ENCODE measurements around the gene RALA. TPM values are rescaled to one million over a fixed set of nuclear protein-coding genes. Genes with fewer than 3 reads are reported as not detected.

The RALA gene
- total and polyA plus RNA-seq, 2 experiments from 2014 or later, result 43.5 to 231 TPM

DNA sequence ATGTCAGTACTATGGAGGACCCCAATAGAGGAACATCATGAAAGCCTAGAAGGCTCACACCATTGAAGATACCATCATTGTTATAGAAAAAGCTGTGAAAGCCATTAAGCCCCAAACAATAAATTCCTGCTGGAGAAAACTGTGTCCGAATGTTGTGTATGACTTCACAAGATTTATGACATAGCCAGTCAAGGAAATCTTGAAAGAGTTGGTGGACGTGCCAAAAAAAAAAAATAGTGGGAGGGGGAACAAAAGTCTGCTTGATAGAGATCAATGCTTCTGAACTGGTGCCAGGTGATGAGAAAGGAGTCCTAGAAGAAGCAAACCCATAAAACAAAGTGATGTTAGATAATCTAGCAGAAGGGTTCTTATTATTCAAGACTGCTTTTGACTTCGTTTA, 41.2 kb downstream of the RALA start:
- H3K79me2 ChIP-seq (replicated peaks; ENCODE audit: insufficient read depth), result peaks cover 66% of the 10 kb centered on the region

More for the DNA sequence above, 41.2 kb downstream of the RALA start:
- Histone ChIP-seq H4K20me1 (replicated peaks; ENCODE audit: insufficient read depth) (peaks cover 8% of the 10 kb centered on the region; the same call in 1 of the 2 replicates), H3K9me2 (ENCODE audit: insufficient read depth) (no peaks in the 10 kb centered on the region), H3F3A (replicated peaks; ENCODE audit: low read depth) (no peaks in the 10 kb centered on the region), H3K4me1 (ENCODE audit: insufficient read depth) (peaks cover 35% of the 10 kb centered on the region), H3K27me3 (ENCODE audit: insufficient read depth) (no peaks in the 10 kb centered on the region), H3K4me3 (no peak overlapping the region), H2AFZ (no peak overlapping the region), H3K27ac (ENCODE audit: low read depth) (no peak overlapping the region), H3K36me3 (ENCODE audit: insufficient read depth) (peaks cover 14% of the 10 kb centered on the region), H3K4me2 (no peak overlapping the region)
- peaks cover 34% of the 10 kb centered on the region for H3K36me3 Mint-ChIP-seq (ENCODE audit: low read depth)
- no peak for ATAC-seq
- no peak for TF ChIP-seq ZNF114 (CRISPR knock-in tag; IDR thresholded peaks at IDR 0.05)
- TF ChIP-seq, protein P1, sequence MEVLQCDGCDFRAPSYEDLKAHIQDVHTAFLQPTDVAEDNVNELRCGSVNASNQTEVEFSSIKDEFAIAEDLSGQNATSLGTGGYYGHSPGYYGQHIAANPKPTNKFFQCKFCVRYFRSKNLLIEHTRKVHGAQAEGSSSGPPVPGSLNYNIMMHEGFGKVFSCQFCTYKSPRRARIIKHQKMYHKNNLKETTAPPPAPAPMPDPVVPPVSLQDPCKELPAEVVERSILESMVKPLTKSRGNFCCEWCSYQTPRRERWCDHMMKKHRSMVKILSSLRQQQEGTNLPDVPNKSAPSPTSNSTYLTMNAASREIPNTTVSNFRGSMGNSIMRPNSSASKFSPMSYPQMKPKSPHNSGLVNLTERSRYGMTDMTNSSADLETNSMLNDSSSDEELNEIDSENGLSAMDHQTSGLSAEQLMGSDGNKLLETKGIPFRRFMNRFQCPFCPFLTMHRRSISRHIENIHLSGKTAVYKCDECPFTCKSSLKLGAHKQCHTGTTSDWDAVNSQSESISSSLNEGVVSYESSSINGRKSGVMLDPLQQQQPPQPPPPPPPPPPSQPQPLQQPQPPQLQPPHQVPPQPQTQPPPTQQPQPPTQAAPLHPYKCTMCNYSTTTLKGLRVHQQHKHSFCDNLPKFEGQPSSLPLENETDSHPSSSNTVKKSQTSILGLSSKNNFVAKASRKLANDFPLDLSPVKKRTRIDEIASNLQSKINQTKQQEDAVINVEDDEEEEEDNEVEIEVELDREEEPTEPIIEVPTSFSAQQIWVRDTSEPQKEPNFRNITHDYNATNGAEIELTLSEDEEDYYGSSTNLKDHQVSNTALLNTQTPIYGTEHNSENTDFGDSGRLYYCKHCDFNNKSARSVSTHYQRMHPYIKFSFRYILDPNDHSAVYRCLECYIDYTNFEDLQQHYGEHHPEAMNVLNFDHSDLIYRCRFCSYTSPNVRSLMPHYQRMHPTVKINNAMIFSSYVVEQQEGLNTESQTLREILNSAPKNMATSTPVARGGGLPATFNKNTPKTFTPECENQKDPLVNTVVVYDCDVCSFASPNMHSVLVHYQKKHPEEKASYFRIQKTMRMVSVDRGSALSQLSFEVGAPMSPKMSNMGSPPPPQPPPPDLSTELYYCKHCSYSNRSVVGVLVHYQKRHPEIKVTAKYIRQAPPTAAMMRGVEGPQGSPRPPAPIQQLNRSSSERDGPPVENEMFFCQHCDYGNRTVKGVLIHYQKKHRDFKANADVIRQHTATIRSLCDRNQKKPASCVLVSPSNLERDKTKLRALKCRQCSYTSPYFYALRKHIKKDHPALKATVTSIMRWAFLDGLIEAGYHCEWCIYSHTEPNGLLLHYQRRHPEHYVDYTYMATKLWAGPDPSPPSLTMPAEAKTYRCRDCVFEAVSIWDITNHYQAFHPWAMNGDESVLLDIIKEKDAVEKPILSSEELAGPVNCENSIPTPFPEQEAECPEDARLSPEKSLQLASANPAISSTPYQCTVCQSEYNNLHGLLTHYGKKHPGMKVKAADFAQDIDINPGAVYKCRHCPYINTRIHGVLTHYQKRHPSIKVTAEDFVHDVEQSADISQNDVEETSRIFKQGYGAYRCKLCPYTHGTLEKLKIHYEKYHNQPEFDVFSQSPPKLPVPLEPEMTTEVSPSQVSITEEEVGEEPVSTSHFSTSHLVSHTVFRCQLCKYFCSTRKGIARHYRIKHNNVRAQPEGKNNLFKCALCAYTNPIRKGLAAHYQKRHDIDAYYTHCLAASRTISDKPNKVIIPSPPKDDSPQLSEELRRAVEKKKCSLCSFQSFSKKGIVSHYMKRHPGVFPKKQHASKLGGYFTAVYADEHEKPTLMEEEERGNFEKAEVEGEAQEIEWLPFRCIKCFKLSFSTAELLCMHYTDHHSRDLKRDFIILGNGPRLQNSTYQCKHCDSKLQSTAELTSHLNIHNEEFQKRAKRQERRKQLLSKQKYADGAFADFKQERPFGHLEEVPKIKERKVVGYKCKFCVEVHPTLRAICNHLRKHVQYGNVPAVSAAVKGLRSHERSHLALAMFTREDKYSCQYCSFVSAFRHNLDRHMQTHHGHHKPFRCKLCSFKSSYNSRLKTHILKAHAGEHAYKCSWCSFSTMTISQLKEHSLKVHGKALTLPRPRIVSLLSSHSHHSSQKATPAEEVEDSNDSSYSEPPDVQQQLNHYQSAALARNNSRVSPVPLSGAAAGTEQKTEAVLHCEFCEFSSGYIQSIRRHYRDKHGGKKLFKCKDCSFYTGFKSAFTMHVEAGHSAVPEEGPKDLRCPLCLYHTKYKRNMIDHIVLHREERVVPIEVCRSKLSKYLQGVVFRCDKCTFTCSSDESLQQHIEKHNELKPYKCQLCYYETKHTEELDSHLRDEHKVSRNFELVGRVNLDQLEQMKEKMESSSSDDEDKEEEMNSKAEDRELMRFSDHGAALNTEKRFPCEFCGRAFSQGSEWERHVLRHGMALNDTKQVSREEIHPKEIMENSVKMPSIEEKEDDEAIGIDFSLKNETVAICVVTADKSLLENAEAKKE (CRISPR knock-in tag; IDR thresholded peaks at IDR 0.05), result no peak
- TF ChIP-seq POLR2AphosphoS5 (IDR thresholded peaks at IDR 0.05; ENCODE audit: low read depth), result no peak
- no peak for TF ChIP-seq ZNF331 (CRISPR knock-in tag; IDR thresholded peaks at IDR 0.05; ENCODE audit: low read depth)
- TF ChIP-seq, protein P2, sequence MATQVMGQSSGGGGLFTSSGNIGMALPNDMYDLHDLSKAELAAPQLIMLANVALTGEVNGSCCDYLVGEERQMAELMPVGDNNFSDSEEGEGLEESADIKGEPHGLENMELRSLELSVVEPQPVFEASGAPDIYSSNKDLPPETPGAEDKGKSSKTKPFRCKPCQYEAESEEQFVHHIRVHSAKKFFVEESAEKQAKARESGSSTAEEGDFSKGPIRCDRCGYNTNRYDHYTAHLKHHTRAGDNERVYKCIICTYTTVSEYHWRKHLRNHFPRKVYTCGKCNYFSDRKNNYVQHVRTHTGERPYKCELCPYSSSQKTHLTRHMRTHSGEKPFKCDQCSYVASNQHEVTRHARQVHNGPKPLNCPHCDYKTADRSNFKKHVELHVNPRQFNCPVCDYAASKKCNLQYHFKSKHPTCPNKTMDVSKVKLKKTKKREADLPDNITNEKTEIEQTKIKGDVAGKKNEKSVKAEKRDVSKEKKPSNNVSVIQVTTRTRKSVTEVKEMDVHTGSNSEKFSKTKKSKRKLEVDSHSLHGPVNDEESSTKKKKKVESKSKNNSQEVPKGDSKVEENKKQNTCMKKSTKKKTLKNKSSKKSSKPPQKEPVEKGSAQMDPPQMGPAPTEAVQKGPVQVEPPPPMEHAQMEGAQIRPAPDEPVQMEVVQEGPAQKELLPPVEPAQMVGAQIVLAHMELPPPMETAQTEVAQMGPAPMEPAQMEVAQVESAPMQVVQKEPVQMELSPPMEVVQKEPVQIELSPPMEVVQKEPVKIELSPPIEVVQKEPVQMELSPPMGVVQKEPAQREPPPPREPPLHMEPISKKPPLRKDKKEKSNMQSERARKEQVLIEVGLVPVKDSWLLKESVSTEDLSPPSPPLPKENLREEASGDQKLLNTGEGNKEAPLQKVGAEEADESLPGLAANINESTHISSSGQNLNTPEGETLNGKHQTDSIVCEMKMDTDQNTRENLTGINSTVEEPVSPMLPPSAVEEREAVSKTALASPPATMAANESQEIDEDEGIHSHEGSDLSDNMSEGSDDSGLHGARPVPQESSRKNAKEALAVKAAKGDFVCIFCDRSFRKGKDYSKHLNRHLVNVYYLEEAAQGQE (IDR thresholded peaks at IDR 0.05; ENCODE audit: unreplicated experiment), result no peak
- no peak for TF ChIP-seq EZH2phosphoT487 (IDR thresholded peaks at IDR 0.05; ENCODE audit: unreplicated experiment)
- no peak for TF ChIP-seq NANOG (IDR thresholded peaks at IDR 0.05; ENCODE audit: borderline replicate concordance)
- H3K4me1 Mint-ChIP-seq, result peaks cover 36% of the 10 kb centered on the region
- DNase-seq (ENCODE audit: low spot score), result no peak
- peaks cover 2% of the 10 kb centered on the region for H3K27me3 Mint-ChIP-seq (ENCODE audit: insufficient read depth, low read depth, poor library complexity)
- no peak overlapping the region for H3K4me3 Mint-ChIP-seq
- peaks cover 27% of the 10 kb centered on the region for H3K9me3 Mint-ChIP-seq
- no peak overlapping the region for H3K27ac Mint-ChIP-seq

Data from GM23338 (cell line).